ENCODE measurements around the gene NPEPPS. TPM values are rescaled to one million over a fixed set of nuclear protein-coding genes. Genes with fewer than 3 reads are reported as not detected.
"Not testable (repeated sequence)": the region's sequence is repeated elsewhere in the genome, so short reads cannot be mapped to it uniquely, and the experiment has no call there.

Gene NPEPPS
- total RNA-seq, 1 donor from 2014 or later, result 110 TPM

- intact Hi-C loops (cut with micrococcal nuclease); H3K4me3 Mint-ChIP-seq; H3K4me1 Mint-ChIP-seq; H3K9me3 Mint-ChIP-seq; DNase-seq; H3K27me3 Mint-ChIP-seq; H3K27ac Mint-ChIP-seq: not testable (repeated sequence)
- H3K36me3 Mint-ChIP-seq (ENCODE audit: low read depth), result peaks cover 30% of the 10 kb centered on the region
Observed at GRCh38 chr17:47593522-47593921, 62.6 kb downstream of the NPEPPS start.

GRCh38 chr17:47603830-47604597 lies 73.1 kb downstream of the NPEPPS start:
- Mint-ChIP-seq H3K36me3 (ENCODE audit: low read depth) (peaks cover 56% of the 10 kb centered on the region), H3K4me3 (no peak overlapping the region), H3K27me3 (no peaks in the 10 kb centered on the region), H3K27ac (no peak overlapping the region), H3K4me1 (peaks cover 5% of the 10 kb centered on the region), H3K9me3 (no peaks in the 10 kb centered on the region)
- DNase-seq, result no peak
- intact Hi-C loops (cut with micrococcal nuclease), result no loop called here

- no peak overlapping the region for H3K27ac Mint-ChIP-seq
- peaks cover 9% of the 10 kb centered on the region for H3K4me1 Mint-ChIP-seq
- no peaks in the 10 kb centered on the region for H3K27me3 Mint-ChIP-seq
- intact Hi-C loops (cut with micrococcal nuclease), result no loop called here
- H3K36me3 Mint-ChIP-seq (ENCODE audit: low read depth), result peaks cover 55% of the 10 kb centered on the region
- DNase-seq, result no peak
- no peak overlapping the region for H3K4me3 Mint-ChIP-seq
- H3K9me3 Mint-ChIP-seq, result no peaks in the 10 kb centered on the region
Observed at GRCh38 chr17:47604598-47604927, 73.7 kb downstream of the NPEPPS start.

DNA sequence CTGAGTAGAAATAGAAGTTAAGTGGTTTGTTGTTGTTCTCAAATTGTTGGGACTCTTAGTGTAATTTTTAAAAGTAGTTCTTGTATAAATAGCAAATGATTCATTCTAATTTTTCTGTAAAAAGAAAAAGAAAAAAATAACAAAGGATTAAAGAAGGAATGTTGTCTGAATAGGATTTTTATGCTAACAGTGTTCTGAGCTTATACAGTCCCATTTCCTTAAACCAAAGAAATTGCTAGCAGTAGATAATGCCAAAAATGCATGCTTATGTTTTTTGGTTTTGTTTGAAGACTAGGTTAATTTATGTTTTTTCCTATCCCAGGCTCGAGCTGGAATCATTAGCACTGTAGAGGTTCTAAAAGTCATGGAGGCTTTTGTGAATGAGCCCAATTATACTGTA lies 74.1 kb downstream of the NPEPPS start:
- Mint-ChIP-seq H3K36me3 (ENCODE audit: low read depth) (peaks cover 58% of the 10 kb centered on the region), H3K27me3 (no peaks in the 10 kb centered on the region), H3K4me3 (no peak overlapping the region), H3K4me1 (peaks cover 12% of the 10 kb centered on the region), H3K27ac (no peak overlapping the region), H3K9me3 (no peaks in the 10 kb centered on the region)
- intact Hi-C loops (cut with micrococcal nuclease), result no loop called here
- DNase-seq, result no peak

DNA sequence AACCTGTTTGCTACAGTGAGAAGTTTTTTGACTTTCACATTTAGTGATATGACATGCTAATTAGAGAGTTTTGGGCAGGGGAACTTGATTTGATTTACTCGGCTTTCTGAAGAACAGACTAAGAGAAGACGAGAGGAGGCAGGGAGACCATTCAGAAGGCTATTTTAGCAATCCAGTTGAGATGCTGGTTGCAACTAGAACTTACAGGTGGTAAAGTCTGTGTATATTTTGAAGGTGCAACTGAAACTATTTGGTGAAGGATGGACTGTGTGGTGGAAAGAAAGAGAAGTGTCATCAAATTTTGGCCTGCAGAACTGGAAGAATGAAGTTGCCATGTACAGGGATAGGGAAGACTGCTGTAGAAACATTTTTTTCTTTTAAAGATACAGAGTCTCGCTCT lies 76.6 kb downstream of the NPEPPS start:
- intact Hi-C loops (cut with micrococcal nuclease), result no loop called here
- H3K27ac Mint-ChIP-seq, result no peak overlapping the region
- H3K27me3 Mint-ChIP-seq, result no peaks in the 10 kb centered on the region
- H3K4me1 Mint-ChIP-seq, result peaks cover 16% of the 10 kb centered on the region
- no peak for DNase-seq
- H3K36me3 Mint-ChIP-seq (ENCODE audit: low read depth), result peaks cover 47% of the 10 kb centered on the region
- H3K4me3 Mint-ChIP-seq, result no peak overlapping the region
- H3K9me3 Mint-ChIP-seq, result no peaks in the 10 kb centered on the region

- Mint-ChIP-seq H3K27ac (no peak overlapping the region), H3K4me1 (peaks cover 21% of the 10 kb centered on the region), H3K27me3 (no peaks in the 10 kb centered on the region), H3K4me3 (no peak overlapping the region), H3K36me3 (ENCODE audit: low read depth) (peaks cover 43% of the 10 kb centered on the region), H3K9me3 (no peaks in the 10 kb centered on the region)
- intact Hi-C loops (cut with micrococcal nuclease), result no loop called here
- DNase-seq, result no peak
Observed at GRCh38 chr17:47611372-47612350, 80.8 kb downstream of the NPEPPS start.

- H3K27ac Mint-ChIP-seq, result peak overlapping the region; percentile 34
- H3K36me3 Mint-ChIP-seq (ENCODE audit: low read depth), result peaks cover 44% of the 10 kb centered on the region
- no peaks in the 10 kb centered on the region for H3K27me3 Mint-ChIP-seq
- no peaks in the 10 kb centered on the region for H3K9me3 Mint-ChIP-seq
- peaks cover 16% of the 10 kb centered on the region for H3K4me1 Mint-ChIP-seq
- DNase-seq, result peak; percentile 67
- intact Hi-C loops (cut with micrococcal nuclease), result loop anchor here (5.0 kb wide), 3 partner anchors 114 to 389 kb away; no protein-coding TSS in a partner anchor
- H3K4me3 Mint-ChIP-seq, result no peak overlapping the region
Observed at GRCh38 chr17:47615766-47616424, 85.0 kb downstream of the NPEPPS start.

DNA sequence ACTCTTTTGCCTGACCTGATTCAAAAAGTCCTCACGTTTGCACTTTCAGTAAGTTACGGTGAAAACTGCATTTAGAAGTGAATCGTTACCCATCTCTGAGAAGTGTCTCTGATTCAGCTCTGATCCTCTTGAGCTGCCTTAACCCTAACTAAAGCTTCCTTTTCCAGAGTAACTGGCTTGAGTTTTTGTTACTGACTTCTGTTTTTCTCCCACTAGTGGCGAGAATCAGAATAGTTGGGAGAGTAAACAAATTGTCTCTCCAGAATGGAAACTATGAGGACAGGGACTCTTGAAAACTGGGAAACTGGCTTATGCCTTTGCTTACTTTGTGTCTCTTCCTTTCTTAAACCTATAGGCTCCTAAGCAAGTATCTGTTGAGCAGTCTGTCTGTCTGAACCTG lies 87.5 kb downstream of the NPEPPS start:
- peaks cover 55% of the 10 kb centered on the region for H3K36me3 Mint-ChIP-seq (ENCODE audit: low read depth)
- intact Hi-C loops (cut with micrococcal nuclease), result loop anchor here (5.0 kb wide), 3 partner anchors 116 to 391 kb away; no protein-coding TSS in a partner anchor
- H3K27me3 Mint-ChIP-seq, result no peaks in the 10 kb centered on the region
- H3K4me3 Mint-ChIP-seq, result no peak overlapping the region
- no peak for DNase-seq
- peaks cover 20% of the 10 kb centered on the region for H3K4me1 Mint-ChIP-seq
- no peaks in the 10 kb centered on the region for H3K9me3 Mint-ChIP-seq
- peak overlapping the region; percentile 61 for H3K27ac Mint-ChIP-seq

DNA sequence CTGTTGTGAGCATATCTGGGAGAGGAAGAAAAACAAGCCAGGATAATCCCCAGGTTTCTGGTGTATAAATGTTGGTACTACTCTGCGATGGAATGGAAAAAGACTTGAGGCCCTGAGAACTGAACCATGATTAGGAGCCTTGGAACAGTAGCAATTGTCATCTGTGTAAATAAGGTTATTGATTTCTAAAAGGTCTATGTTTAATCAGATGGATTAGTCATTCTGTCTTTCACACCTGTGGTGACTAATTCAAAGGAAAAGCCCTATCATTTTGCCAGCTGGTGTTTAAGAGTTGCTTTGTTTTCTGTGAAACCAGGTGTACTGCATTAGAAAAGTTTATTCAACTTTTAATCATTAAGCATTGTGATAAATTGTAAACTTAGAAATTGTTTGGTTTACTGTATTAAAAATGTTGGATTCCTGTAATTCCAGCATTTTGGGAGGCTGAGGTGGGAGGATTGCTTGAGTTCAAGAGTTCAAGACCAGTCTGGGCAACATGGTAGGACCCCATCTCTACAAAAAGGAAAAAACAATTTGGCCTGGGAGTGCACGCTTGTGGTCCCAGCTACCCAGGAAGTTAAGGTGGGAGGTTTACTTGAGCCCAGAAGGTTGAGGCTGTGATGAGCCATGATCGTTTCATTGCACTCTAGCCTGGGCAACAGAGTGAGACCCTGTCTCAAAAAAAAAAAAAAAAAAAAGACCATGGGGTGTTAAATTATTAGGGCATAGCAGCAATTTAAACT lies 89.8 kb downstream of the NPEPPS start:
- Mint-ChIP-seq H3K4me3 (peak overlapping the region; percentile 18), H3K9me3 (no peaks in the 10 kb centered on the region), H3K27ac (peak overlapping the region; percentile 90), H3K36me3 (ENCODE audit: low read depth) (peaks cover 56% of the 10 kb centered on the region), H3K27me3 (no peaks in the 10 kb centered on the region), H3K4me1 (peaks cover 20% of the 10 kb centered on the region)
- DNase-seq, result no peak
- intact Hi-C loops (cut with micrococcal nuclease), result loop anchor here (5.0 kb wide), 1 partner anchor 693 kb away; no protein-coding TSS in a partner anchor

DNA sequence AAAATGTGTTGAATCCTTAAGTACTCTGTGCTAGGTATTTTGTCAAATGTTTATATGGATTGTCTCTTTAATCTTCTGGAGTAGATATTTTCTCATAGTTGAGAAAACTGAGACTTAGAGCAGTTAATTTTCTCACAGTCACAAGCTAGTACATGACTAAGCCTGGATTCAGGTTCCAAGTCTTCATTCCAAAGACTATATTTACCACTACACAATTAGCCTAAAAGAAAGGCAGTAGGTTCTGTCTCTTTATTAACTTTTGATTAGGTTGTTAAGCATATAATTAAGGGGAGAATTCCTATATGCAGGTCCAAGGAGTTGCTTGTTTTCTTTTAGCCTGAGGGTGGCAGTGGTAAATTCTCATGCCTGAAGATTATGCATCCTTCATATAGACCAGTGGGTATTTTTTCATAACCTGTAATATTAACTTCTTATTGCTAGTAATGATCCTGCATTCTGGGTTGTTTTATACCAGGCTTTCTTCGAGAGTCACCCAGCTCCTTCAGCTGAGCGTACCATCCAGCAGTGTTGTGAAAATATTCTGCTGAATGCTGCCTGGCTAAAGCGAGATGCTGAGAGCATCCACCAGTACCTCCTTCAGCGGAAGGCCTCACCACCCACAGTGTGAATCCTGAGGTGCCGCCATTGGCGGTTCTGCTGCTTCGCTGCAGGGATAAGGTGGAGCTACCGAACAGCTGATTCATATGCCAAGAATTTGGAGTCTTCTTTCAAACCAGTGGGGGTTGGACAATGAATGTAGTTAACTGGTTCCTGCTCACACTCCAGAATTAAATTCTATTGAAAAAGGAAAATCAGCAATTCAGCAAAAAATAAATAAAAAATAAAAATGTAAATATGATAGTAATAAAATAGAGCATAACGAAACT lies 90.6 kb downstream of the NPEPPS start:
- intact Hi-C loops (cut with micrococcal nuclease), result loop anchor here (5.0 kb wide), 1 partner anchor 694 kb away; no protein-coding TSS in a partner anchor
- Mint-ChIP-seq H3K4me1 (peaks cover 15% of the 10 kb centered on the region), H3K27ac (peak overlapping the region; percentile 90), H3K9me3 (no peaks in the 10 kb centered on the region), H3K4me3 (no peak overlapping the region), H3K36me3 (ENCODE audit: low read depth) (peaks cover 55% of the 10 kb centered on the region), H3K27me3 (no peaks in the 10 kb centered on the region)
- DNase-seq, result no peak

DNA sequence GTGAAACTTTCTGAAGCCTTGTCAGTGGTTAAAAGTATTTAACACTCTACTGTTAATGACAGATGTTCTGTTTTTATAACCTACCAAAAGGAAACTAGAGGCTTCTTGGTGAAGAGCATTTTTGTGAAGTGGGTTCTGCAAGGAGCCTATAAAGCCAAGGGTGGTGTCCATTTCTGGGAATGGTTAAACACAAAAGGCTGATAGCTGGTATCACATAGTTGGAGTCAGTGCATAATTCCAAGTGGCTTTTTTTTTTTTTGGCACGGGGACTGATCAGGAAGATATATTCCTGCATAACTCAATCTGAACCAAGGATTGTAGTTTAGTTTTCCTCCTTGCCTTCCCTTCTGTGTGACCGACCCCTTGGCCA lies 91.3 kb downstream of the NPEPPS start:
- Mint-ChIP-seq H3K9me3 (no peaks in the 10 kb centered on the region), H3K4me3 (no peak overlapping the region), H3K36me3 (ENCODE audit: low read depth) (peaks cover 55% of the 10 kb centered on the region), H3K4me1 (peaks cover 15% of the 10 kb centered on the region), H3K27me3 (no peaks in the 10 kb centered on the region), H3K27ac (no peak overlapping the region)
- intact Hi-C loops (cut with micrococcal nuclease), result loop anchor here (5.0 kb wide), 1 partner anchor 695 kb away; no protein-coding TSS in a partner anchor
- DNase-seq, result no peak

DNA sequence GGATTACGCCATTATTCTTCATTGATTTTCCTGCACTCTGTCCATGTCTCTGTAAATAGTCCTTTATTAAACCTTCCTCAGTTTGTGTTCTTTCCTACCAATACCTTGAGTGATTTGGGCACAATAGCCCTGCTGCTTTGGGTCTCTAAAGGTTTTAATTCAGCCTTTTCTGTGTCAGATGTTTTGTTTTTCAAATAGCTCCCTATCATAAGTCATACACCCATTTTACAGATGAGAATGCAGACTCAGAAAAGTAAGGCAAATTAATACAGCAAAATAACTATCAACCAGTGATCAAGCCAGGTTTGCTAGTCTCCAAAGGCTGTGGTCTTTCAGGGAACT lies 93.8 kb downstream of the NPEPPS start:
- Mint-ChIP-seq H3K27ac (peak overlapping the region; percentile 20), H3K4me3 (no peak overlapping the region), H3K4me1 (peaks cover 13% of the 10 kb centered on the region), H3K27me3 (no peaks in the 10 kb centered on the region), H3K9me3 (no peaks in the 10 kb centered on the region), H3K36me3 (ENCODE audit: low read depth) (peaks cover 39% of the 10 kb centered on the region)
- intact Hi-C loops (cut with micrococcal nuclease), result loop anchor here (5.0 kb wide), 1 partner anchor 697 kb away; no protein-coding TSS in a partner anchor
- no peak for DNase-seq
